Mucosa of descending colon (tissue), 3 donors: Measurements from ENCODE around the gene PEX11G. TPM values are rescaled to one million over a fixed set of nuclear protein-coding genes. Genes with fewer than 3 reads are reported as not detected.

ENCODE experiments used
- ATAC-seq: fragments of 200-7000 bp; cut with Tn5 transposase; one replicate; pipeline ENCODE4 v1.9.1; 2020; ENCODE audit warnings: mild to moderate bottlenecking, moderate library complexity
- DNase-seq, 3 donors: peaks; one replicate each; pipeline ENCODE4 v3.0.0-alpha.2; 2020
- H3K36me3 ChIP-seq: fragments of 200-600 bp; one replicate; pipeline ENCODE4 v1.8.0; 2021; ENCODE audit warnings: low read depth, mild to moderate bottlenecking
- H3K4me1 ChIP-seq: fragments of 200-600 bp; one replicate; pipeline ENCODE4 v1.8.0; 2021; ENCODE audit warnings: low read depth, mild to moderate bottlenecking
- H3K4me3 ChIP-seq: fragments of 200-600 bp; one replicate; pipeline ENCODE4 v1.8.0; 2021; ENCODE audit warnings: mild to moderate bottlenecking
- H3K9me3 ChIP-seq: fragments of 200-600 bp; one replicate; pipeline ENCODE4 v1.8.0; 2021; ENCODE audit warnings: mild to moderate bottlenecking
- CTCF ChIP-seq: fragments of 200-600 bp; IDR thresholded peaks from one replicate; pipeline ENCODE4 v1.8.0; 2022; ENCODE audit warnings: antibody characterized with exemption, mild to moderate bottlenecking
- intact Hi-C, 2 donors: fragments of 100-400 bp; cut with DNase I in 1 of 2; cut with micrococcal nuclease in 1 of 2; formaldehyde crosslinking; loops; one replicate each; pipeline versions ENCODE4 v1.11.0 to v1.11.1; 2022; cut with DNase I, micrococcal nuclease
- total RNA-seq, 3 donors: library from RNA; stranded (reverse); fragmentation: NEBNext Ultra II Directional in 2 of 3; extraction: Animal tissue kit (Norgen Biotek cat#: 25700) in 2 of 3; gene quantifications; one replicate each; pipeline versions ENCODE4 v1.2.1 to v1.2.4, GENCODE V29; 2021 to 2023
- donor health status: DM: no; HTN: no; CAD: no; lungs with moderate emphysema.
- donor health status: DM: no; HTN: no; CAD: no.
- donor health status: DM: no; HTN: yes; CAD: no.

Gene PEX11G
- total RNA-seq, 3 donors from 2014 or later, result 4.0 to 9.5 (median 8.1) TPM

- Histone ChIP-seq H3K4me1 (peaks cover 10% of the 10 kb centered on the region), H3K9me3 (no peaks in the 10 kb centered on the region), H3K36me3 (no peaks in the 10 kb centered on the region), H3K4me3 (no peak overlapping the region)
- intact Hi-C loops, result no loop called here
- peak; percentile 75 for ATAC-seq
- peak in 2 of 3 donors; percentile 73 to 84 for DNase-seq
- TF ChIP-seq CTCF, result no peak
Observed at GRCh38 chr19:7505682-7506384, 17.0 kb upstream of the PEX11G start.

- Histone ChIP-seq H3K4me1 (peaks cover 13% of the 10 kb centered on the region), H3K9me3 (no peaks in the 10 kb centered on the region), H3K4me3 (no peak overlapping the region), H3K36me3 (no peaks in the 10 kb centered on the region)
- TF ChIP-seq CTCF, result no peak
- DNase-seq, result peak; percentile 37 to 70 (median 66)
- intact Hi-C loops, result no loop called here
- peak; percentile 13 for ATAC-seq
Observed at GRCh38 chr19:7505288-7505681, 16.4 kb upstream of the PEX11G start.

DNA sequence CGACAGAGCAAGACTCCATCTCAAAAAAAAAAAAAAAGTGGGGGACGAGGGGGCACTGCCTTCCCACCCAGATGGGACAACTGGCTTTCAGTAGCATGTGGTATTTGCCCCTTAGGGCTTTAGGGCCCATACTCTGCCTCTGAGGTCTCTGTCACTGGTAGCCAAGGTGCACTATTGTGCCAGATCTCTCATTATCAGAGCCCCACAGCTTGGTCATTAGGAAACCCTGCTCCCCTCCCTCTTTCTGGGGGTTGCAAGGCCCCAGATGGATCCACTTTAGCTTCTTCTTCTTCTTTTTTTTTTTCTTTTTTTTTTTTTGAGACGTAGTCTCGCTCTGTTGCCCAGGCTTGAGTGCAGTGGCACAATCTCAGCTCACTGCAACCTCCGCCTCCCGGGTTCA is 15.8 kb upstream of the PEX11G start:
- Histone ChIP-seq H3K9me3 (no peaks in the 10 kb centered on the region), H3K36me3 (no peaks in the 10 kb centered on the region), H3K4me3 (no peak overlapping the region), H3K4me1 (peaks cover 13% of the 10 kb centered on the region)
- intact Hi-C loops, result no loop called here
- no peak for TF ChIP-seq CTCF
- ATAC-seq (no peak), DNase-seq (no peak)

GRCh38 chr19:7502552-7502951 is 13.7 kb upstream of the PEX11G start:
- TF ChIP-seq CTCF, result no peak
- Histone ChIP-seq H3K9me3 (no peaks in the 10 kb centered on the region), H3K4me1 (peaks cover 13% of the 10 kb centered on the region), H3K36me3 (no peaks in the 10 kb centered on the region), H3K4me3 (no peak overlapping the region)
- no peak for ATAC-seq
- DNase-seq, result no peak
- intact Hi-C loops, result no loop called here

DNA sequence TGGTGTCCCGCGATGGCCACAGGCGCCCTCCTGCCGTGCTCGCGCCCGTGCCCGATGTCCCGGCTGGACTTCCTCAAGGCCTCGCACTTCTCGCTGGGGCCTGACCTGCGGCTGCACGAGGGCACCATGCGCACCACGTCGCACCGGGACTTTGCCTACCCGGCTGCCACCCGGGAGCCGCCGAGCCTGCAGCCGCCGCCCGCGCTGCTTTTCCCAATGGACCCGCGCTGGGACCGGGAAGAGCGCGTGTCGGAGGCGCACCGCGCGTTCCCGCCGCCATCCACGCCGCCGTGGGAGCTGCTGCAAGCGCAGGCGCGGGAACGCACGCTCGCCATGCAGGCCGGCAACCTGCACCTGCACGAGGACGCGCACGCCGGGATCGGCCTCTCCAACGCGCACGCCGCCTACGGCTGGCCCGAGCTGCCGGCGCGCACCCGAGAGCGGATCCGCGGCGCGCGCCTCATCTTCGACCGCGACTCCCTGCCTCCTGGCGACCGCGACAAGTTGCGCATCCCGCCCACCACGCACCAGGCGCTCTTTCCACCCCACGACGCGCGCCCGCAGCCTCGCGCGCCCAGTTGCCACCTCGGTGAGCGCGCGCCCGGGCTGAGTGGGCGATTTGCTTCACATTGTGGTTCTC is 12.1 kb upstream of the PEX11G start:
- peak; percentile 88 for ATAC-seq
- intact Hi-C loops, result no loop called here
- no peak for TF ChIP-seq CTCF
- H3K9me3 ChIP-seq, result no peaks in the 10 kb centered on the region
- peaks cover 11% of the 10 kb centered on the region for H3K4me1 ChIP-seq
- DNase-seq, result peak; percentile 82 to 87 (median 86)
- H3K36me3 ChIP-seq, result no peaks in the 10 kb centered on the region
- no peak overlapping the region for H3K4me3 ChIP-seq
